ENCODE measurements around the gene BEND3. TPM values are rescaled to one million over a fixed set of nuclear protein-coding genes. Genes with fewer than 3 reads are reported as not detected.
"Not testable (repeated sequence)": the region's sequence is repeated elsewhere in the genome, so short reads cannot be mapped to it uniquely, and the experiment has no call there.

The BEND3 gene
- polyA plus RNA-seq, 3 donors, result 9.9 to 11.8 (median 11.1) TPM

- no peak for DNase-seq
Observed at GRCh38 chr6:107124934-107125348, 9.6 kb upstream of the BEND3 start.

- DNase-seq, result no peak
Observed at GRCh38 chr6:107123501-107123900, 8.2 kb upstream of the BEND3 start.

- no peak for DNase-seq
Observed at GRCh38 chr6:107122748-107123147, 7.4 kb upstream of the BEND3 start.

GRCh38 chr6:107121964-107122495, 6.7 kb upstream of the BEND3 start:
- no peak for DNase-seq

GRCh38 chr6:107121266-107121665, 6.0 kb upstream of the BEND3 start:
- no peak for DNase-seq

GRCh38 chr6:107120404-107120803, 5.1 kb upstream of the BEND3 start:
- no peak for DNase-seq

- DNase-seq, result no peak
Observed at GRCh38 chr6:107118976-107119375, 3.7 kb upstream of the BEND3 start.

GRCh38 chr6:107118540-107118939, 3.2 kb upstream of the BEND3 start:
- not testable (repeated sequence) for DNase-seq

GRCh38 chr6:107116931-107117330, 1.6 kb upstream of the BEND3 start:
- no peak for DNase-seq

GRCh38 chr6:107116328-107116892, 1.1 kb upstream of the BEND3 start:
- DNase-seq, result peak; percentile 40

- DNase-seq, result peak; percentile 59
Observed at GRCh38 chr6:107115695-107116327, 496 bp upstream of the BEND3 start.

- DNase-seq, result peak; percentile 87
Observed at GRCh38 chr6:107114213-107114925, 946 bp downstream of the BEND3 start.

- DNase-seq, result no peak
Observed at GRCh38 chr6:107110200-107110599, 5.1 kb downstream of the BEND3 start.

- DNase-seq, result no peak
Observed at GRCh38 chr6:107108201-107108890, 7.0 kb downstream of the BEND3 start.

GRCh38 chr6:107107791-107108190, 7.5 kb downstream of the BEND3 start:
- DNase-seq, result no peak

GRCh38 chr6:107106165-107106564, 9.2 kb downstream of the BEND3 start:
- no peak for DNase-seq

GRCh38 chr6:107105511-107106116, 9.7 kb downstream of the BEND3 start:
- DNase-seq, result no peak

- no peak for DNase-seq
Observed at GRCh38 chr6:107103082-107103481, 12.2 kb downstream of the BEND3 start.

GRCh38 chr6:107102414-107102805, 12.9 kb downstream of the BEND3 start:
- DNase-seq, result no peak

- no peak for DNase-seq
Observed at GRCh38 chr6:107101686-107102413, 13.5 kb downstream of the BEND3 start.

GRCh38 chr6:107101211-107101610, 14.1 kb downstream of the BEND3 start:
- no peak for DNase-seq
